Heart left ventricle (tissue), 16 donors: ENCODE results near the gene KIF21B. TPM values are rescaled to one million over a fixed set of nuclear protein-coding genes. Genes with fewer than 3 reads are reported as not detected.

Source experiments
- ATAC-seq, 4 donors: fragments of 200-7000 bp; cut with Tn5 transposase; one replicate each; pipeline ENCODE4 v1.9.1; 2020 to 2022; ENCODE audit warnings: moderate library complexity in 4 of 4, mild to moderate bottlenecking in 3 of 4, moderate number of reproducible peaks in 1 of 4
- DNase-seq, 5 donors: peaks; one replicate each; pipeline ENCODE4 v3.0.0-alpha.2; 2020
- H3K27ac ChIP-seq, 12 donors: fragments of 200-600 bp; sonication (generic) in 4 of 12; one replicate each; pipeline versions ENCODE4 v1.5.0 to v1.8.0; 2016 to 2022; ENCODE audit warnings: mild to moderate bottlenecking in 2 of 12
- H3K27me3 ChIP-seq, 9 donors: fragments of 200-600 bp; sonication (generic) in 2 of 9; one replicate each; pipeline versions ENCODE4 v1.5.1 to v1.8.0; 2016 to 2022; ENCODE audit warnings: mild to moderate bottlenecking in 3 of 9
- H3K36me3 ChIP-seq, 9 donors: fragments of 200-600 bp; sonication (generic) in 2 of 9; one replicate each; pipeline versions ENCODE4 v1.5.0 to v1.8.0; 2018 to 2022; ENCODE audit warnings: mild to moderate bottlenecking in 2 of 9
- H3K4me1 ChIP-seq, 12 donors: fragments of 200-600 bp; sonication (generic) in 4 of 12; one replicate each; pipeline versions ENCODE4 v1.5.0 to v1.8.0; 2016 to 2022; ENCODE audit warnings: mild to moderate bottlenecking in 3 of 12
- H3K4me3 ChIP-seq, 12 donors: fragments of 200-600 bp; sonication (generic) in 4 of 12; one replicate each; pipeline versions ENCODE4 v1.5.0 to v1.8.0; 2017 to 2022; ENCODE audit warnings: mild to moderate bottlenecking in 9 of 12, moderate library complexity in 4 of 12
- H3K9me3 ChIP-seq, 12 donors: fragments of 200-600 bp; sonication (generic) in 4 of 12; one replicate each; pipeline versions ENCODE4 v1.5.0 to v1.8.0; 2016 to 2022; ENCODE audit warnings: mild to moderate bottlenecking in 1 of 12
- POLR2A ChIP-seq, 2 donors: fragments of 450-650 bp; IDR thresholded peaks; one replicate each; pipeline ENCODE4 v1.6.1; 2017; ENCODE audit warnings: antibody characterized with exemption in 2 of 2, mild to moderate bottlenecking in 2 of 2, moderate library complexity in 2 of 2
- WGBS, 4 donors: extraction: QIAGEN DNeasy Blood & Tissue Kit in 2 of 4; methylation state at CpG; one replicate each; pipeline versions ENCODE4 v1.1.5 to v1.1.7; 2013 to 2018; 5-methylcytosine and 5-hydroxymethylcytosine counted together
- intact Hi-C, 10 donors: fragments of 100-400 bp; cut with DNase I; formaldehyde crosslinking; loops; one replicate each; pipeline versions ENCODE4 v1.11.1 to v1.14.2; 2022
- polyA plus RNA-seq, 2 donors: library from polyadenylated mRNA; stranded (reverse); fragments of 200-250 nt; gene quantifications; one replicate each; pipeline ENCODE4 v1.2.3, GENCODE V29; 2013
- total RNA-seq, 9 donors: library from RNA; depleted of rRNA in 2 of 9; stranded (reverse); fragments of >200 nt in 2 of 9; fragmentation: NEBNext Ultra II Directional in 3 of 9; extraction: Animal tissue kit (Norgen Biotek cat#: 25700) in 3 of 9; gene quantifications; one replicate each; pipeline versions ENCODE4 v1.1.0 to v1.2.4, GENCODE V29; 2016 to 2023
- TF ChIP-seq, protein P1 (sequence below), 12 donors: fragments of 200-600 bp; sonication (generic) in 4 of 12; IDR thresholded peaks; one replicate each; pipeline versions ENCODE4 v1.5.0 to v1.8.0; 2018 to 2022; ENCODE audit warnings: antibody characterized with exemption in 12 of 12, mild to moderate bottlenecking in 5 of 12
- donor health status: ischemic (EF 13 %, LVEDD 7.1; RV severe dilation, severe dysfunction).
- donor health status: healthy with polysubstance abuse.
- donor health status: DM: no; HTN: yes; CAD: no.
- donor health status: DM: no; HTN: no; CAD: no.
- donor health status: ischemic (EF 25% LVEDD 6.9; RV normal size, moderate dysfunction).
- donor health status: ischemic (EF 25% LVEDD 5.7; RV mildly dilated, moderate dysfunction).
- donor health status: healthy.
- donor health status: DM: yes; HTN: yes; CAD: no.
- donor health status: ischemic (EF 35%, LVEDD 5.7; RV mildly dilated, moderate dysfunction).
- donor health status: nonischemic (EF 11% LVEDD 7.7; RV severe dilation, severe dysfunction).
- donor health status: DM: yes; HTN: yes; CAD: no.
- donor health status: PGD.
- donor health status: ischemic (EF 29% LVEDD 5.4; RV normal size, mild dysfunction).
- donor health status: nonischemic (EF 23%, LVEDD 6.1; RV moderate dilation, normal function).

KIF21B gene
- total and polyA plus RNA-seq, 11 donors = 0.21 to 3.6 (median 0.46) TPM

DNA sequence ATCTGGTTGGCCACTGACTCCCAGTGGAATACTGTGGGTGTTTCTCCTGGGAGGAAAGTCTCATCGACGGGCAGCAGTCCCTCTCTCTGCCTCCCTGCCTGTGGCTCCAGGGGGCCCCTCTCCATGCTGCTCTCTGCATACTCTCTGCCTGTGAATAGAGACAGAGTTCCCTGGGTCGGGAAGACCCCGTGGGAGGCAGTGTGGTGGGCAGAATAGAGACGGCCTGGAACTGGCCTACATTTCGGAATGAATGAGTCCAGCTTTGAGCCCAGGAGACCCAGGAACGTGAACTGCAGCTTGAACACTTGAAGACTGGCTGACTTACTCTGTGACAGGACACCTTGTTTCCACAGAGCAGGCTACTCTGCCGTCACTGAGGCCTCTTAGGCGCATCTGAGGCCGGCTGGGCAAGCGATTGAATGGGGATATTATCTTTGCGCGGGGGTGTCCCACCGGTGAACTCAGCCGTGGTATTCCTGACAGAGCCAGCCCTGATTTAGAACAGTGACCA, 64.0 kb downstream of the KIF21B start:
- Histone ChIP-seq H3K27ac (no peak overlapping the region), H3K4me3 (no peak overlapping the region), H3K9me3 (no peaks in the 10 kb centered on the region), H3K4me1 (no peaks in the 10 kb centered on the region), H3K36me3 (no peaks in the 10 kb centered on the region), H3K27me3 (peaks cover 0 to 3% (median 0%) of the 10 kb centered on the region in 9 donors)
- DNase-seq = peak in 1 of 5 donors; percentile 11
- intact Hi-C loops = no loop called here
- no peak for ATAC-seq
- WGBS, 4 donors = 63 to 67% (median 64%) methylated on average over 15 of the region's 15 CpGs
- TF ChIP-seq, protein P1, sequence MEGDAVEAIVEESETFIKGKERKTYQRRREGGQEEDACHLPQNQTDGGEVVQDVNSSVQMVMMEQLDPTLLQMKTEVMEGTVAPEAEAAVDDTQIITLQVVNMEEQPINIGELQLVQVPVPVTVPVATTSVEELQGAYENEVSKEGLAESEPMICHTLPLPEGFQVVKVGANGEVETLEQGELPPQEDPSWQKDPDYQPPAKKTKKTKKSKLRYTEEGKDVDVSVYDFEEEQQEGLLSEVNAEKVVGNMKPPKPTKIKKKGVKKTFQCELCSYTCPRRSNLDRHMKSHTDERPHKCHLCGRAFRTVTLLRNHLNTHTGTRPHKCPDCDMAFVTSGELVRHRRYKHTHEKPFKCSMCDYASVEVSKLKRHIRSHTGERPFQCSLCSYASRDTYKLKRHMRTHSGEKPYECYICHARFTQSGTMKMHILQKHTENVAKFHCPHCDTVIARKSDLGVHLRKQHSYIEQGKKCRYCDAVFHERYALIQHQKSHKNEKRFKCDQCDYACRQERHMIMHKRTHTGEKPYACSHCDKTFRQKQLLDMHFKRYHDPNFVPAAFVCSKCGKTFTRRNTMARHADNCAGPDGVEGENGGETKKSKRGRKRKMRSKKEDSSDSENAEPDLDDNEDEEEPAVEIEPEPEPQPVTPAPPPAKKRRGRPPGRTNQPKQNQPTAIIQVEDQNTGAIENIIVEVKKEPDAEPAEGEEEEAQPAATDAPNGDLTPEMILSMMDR (IDR thresholded peaks at IDR 0.05) = no peak
- no peak for TF ChIP-seq POLR2A (IDR thresholded peaks at IDR 0.05)

DNA sequence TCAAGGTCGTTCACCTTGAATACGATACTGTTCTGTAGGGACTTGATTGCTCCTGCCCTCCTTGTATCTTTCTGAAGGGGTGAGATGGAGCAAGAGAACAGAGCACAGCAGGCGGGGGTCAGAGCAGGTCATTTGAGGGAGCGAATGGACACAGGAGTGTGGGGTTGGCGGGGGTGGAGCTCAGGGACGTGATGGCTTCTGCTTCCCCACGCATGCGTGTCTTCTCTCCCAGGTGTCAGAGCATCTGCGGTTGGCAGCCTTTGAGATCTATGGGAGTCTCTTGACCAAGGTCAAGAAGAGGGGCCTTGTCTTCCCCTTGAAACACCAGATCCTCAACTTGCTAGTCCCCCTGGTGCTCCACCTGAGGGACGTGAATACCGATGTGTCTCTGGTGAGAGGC, 64.9 kb downstream of the KIF21B start:
- Histone ChIP-seq H3K36me3 (no peaks in the 10 kb centered on the region), H3K9me3 (no peaks in the 10 kb centered on the region), H3K27ac (no peak overlapping the region), H3K4me1 (no peaks in the 10 kb centered on the region), H3K4me3 (no peak overlapping the region), H3K27me3 (peaks cover 0 to 3% (median 0%) of the 10 kb centered on the region in 9 donors)
- DNase-seq = peak in 1 of 5 donors; percentile 14
- TF ChIP-seq, protein P1 (IDR thresholded peaks at IDR 0.05) = no peak
- TF ChIP-seq POLR2A (IDR thresholded peaks at IDR 0.05) = no peak
- intact Hi-C loops = no loop called here
- ATAC-seq = no peak
- WGBS, 4 donors = 85 to 93% (median 92%) methylated on average over 11 of the region's 11 CpGs

DNA sequence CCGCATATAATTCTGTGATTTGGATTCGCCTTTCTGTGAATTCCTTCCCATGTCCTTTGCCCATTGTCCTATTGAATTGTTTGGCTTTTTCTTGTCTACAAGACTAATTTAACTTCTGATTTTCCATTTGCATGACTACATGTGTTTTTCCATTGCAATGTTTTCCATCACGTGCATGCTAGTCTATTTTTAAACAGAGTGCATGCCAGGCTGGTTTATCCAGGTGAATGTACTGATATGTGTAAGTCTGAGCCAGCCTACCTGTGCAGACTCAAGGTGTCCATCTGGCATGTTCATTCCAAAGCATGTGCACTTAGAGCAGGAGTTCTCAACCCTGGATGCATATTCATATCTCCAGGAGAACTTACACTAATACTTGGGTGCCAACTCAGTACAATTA, 69.1 kb downstream of the KIF21B start:
- H3K27ac ChIP-seq = no peak overlapping the region
- TF ChIP-seq, protein P1 (IDR thresholded peaks at IDR 0.05) = no peak
- TF ChIP-seq POLR2A (IDR thresholded peaks at IDR 0.05) = no peak
- intact Hi-C loops = no loop called here

DNA sequence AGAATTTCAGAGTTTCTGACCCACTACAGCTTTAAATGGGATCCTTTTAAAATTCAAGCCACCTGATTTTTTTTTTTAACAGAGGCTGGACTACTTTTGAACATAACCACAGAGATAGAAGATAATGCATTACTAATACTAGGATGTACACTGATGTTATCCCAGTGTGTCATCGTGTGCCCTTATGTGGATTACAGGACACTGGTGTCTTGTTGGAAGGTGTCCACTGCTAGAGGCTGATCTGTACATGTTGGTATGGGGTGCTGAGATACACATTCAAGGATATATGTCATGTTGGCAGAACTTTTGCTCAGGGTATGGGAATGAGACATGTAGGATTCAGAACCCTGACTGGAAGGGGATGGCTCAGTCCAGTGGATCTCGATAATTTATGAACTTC, 72.5 kb downstream of the KIF21B start:
- Histone ChIP-seq H3K27me3 (no peaks in the 10 kb centered on the region), H3K27ac (no peak overlapping the region), H3K36me3 (no peaks in the 10 kb centered on the region), H3K4me3 (no peak overlapping the region), H3K9me3 (peaks cover 0 to 9% (median 2%) of the 10 kb centered on the region in 12 donors), H3K4me1 (no peaks in the 10 kb centered on the region)
- ATAC-seq = no peak
- intact Hi-C loops = no loop called here
- WGBS, 4 donors = 73 to 91% (median 80%) methylated on average over 2 of the region's 2 CpGs
- no peak for TF ChIP-seq POLR2A (IDR thresholded peaks at IDR 0.05)
- TF ChIP-seq, protein P1 (IDR thresholded peaks at IDR 0.05) = no peak
- no peak for DNase-seq

More for the DNA sequence above, 69.1 kb downstream of the KIF21B start:
- ATAC-seq (no peak), DNase-seq (no peak)
- 70 to 75% (median 71%) methylated on average over 3 of the region's 3 CpGs for WGBS, 4 donors
- Histone ChIP-seq H3K27me3 (no peaks in the 10 kb centered on the region), H3K36me3 (no peaks in the 10 kb centered on the region), H3K9me3 (no peaks in the 10 kb centered on the region), H3K4me1 (no peaks in the 10 kb centered on the region), H3K4me3 (no peak overlapping the region)
